SK-N-MC (cell line): Measurements from ENCODE around the gene GREB1L.

ENCODE experiments used
- EZH2 ChIP-seq: fragments of 200-600 bp; sonication (generic); IDR thresholded peaks from one replicate; pipeline ENCODE4 v1.6.1; 2017; ENCODE audit warnings: antibody characterized with exemption
- POLR2AphosphoS5 ChIP-seq: IDR thresholded peaks from 2 replicates; pipeline ENCODE4 v1.6.1; 2012; ENCODE audit warnings: mild to moderate bottlenecking, low read depth, low read length, borderline replicate concordance

DNA sequence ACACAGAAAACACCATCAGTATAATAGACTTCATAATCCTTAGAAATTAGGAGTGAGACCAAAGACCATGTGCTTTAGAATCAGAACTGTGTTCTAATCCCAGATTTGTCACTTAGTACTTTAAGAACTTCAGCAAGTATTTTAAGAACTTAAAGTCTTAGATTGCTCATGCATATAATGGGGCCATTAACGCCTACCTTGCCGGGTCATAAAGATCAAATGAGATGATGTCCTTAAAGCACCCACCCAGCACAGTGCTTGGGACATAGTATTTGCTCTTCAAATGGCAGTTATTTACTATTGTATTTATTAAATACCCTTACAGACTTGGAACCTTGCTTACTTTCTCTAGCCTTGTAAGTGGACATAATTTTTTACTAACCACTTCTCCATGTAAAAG lies 156.1 kb downstream of the GREB1L start:
- TF ChIP-seq EZH2 (no peak), POLR2AphosphoS5 (no peak)
